IPS-18c (cell line): ENCODE measurements around the gene SEMA6B.
"Not testable (repeated sequence)": the region's sequence is repeated elsewhere in the genome, so short reads cannot be mapped to it uniquely, and the experiment has no call there.

Experiments used
- H3K4me3 ChIP-seq: 2 replicates; pipeline ENCODE4 v1.7.0; 2013; ENCODE audit warnings: low read depth, mild to moderate bottlenecking, low read length, moderate library complexity; ENCODE audit not compliant: insufficient read depth
- H3K9me3 ChIP-seq: one replicate; pipeline ENCODE4 v1.6.1; 2013; ENCODE audit warnings: mild to moderate bottlenecking, low read length, moderate library complexity; ENCODE audit not compliant: control insufficient read depth, insufficient read depth

Gene SEMA6B

DNA sequence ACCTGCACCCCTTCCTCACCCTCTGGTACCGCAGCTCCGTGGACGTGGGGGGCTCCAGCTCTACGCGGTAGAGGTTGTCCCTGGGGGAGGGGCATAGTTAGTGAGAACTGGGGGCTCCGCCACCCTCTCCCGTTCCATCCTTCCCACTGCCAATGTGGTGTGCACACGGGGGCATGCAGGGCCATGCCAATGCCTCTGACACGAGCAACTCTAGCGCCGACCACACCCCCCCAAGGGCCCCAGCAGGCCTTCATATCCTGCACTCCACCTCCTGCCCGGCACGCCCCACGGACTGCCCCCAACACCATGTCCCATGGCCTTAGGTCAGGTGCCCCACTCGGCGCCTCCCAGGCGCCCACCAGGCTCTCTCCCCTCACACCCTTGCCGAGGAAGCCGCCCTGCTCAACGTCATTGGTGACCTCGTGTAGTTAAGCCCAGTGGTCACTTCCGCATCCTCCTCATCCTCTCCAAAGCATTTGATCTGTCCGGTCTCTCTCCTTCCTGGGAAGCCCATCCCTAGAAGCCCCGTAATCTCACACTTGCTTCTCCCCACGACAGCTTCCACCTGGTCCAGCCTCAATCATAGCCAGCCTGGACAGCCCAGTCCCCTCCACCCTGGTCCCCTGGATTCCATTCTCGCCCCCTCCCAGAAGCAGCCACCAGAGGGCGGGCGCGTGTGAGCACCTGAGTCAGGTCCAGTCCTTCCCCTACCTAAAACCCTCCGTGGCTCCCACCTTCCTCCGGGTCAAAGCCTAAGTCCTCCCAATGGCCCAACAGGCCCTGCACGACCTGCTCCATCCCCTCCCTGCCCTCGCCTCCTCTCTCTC, 2.1 kb downstream of the SEMA6B start:
- H3K4me3 ChIP-seq = no peak overlapping the region
- H3K9me3 ChIP-seq = no peaks in the 10 kb centered on the region

DNA sequence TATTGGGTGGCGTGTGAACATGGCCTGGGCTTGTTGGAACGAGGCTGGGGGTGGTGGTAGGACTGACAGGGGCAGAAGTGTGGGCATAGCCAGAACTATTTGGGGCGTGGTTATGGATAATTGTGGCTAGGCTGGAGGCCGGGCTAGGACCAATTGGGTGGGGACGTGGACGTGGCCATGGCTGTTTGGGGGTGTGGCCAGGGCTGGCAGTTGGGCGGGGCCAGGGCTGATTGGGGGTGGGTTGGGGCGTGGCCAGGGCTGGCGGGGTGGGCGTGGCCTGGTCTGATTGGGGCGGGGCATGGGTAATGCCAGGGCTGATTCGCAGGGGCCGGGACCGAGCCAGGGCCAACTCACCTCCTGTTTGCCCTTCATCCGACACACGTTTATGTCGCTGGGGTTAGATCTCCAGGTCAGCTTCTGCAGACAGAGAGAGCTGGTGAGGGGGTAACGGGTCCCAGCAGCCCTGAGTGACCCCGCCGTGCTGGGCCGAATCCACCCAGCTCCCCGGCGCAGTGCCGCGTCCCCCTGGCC, 2.8 kb downstream of the SEMA6B start:
- Histone ChIP-seq H3K4me3 (no peak overlapping the region), H3K9me3 (no peaks in the 10 kb centered on the region)

DNA sequence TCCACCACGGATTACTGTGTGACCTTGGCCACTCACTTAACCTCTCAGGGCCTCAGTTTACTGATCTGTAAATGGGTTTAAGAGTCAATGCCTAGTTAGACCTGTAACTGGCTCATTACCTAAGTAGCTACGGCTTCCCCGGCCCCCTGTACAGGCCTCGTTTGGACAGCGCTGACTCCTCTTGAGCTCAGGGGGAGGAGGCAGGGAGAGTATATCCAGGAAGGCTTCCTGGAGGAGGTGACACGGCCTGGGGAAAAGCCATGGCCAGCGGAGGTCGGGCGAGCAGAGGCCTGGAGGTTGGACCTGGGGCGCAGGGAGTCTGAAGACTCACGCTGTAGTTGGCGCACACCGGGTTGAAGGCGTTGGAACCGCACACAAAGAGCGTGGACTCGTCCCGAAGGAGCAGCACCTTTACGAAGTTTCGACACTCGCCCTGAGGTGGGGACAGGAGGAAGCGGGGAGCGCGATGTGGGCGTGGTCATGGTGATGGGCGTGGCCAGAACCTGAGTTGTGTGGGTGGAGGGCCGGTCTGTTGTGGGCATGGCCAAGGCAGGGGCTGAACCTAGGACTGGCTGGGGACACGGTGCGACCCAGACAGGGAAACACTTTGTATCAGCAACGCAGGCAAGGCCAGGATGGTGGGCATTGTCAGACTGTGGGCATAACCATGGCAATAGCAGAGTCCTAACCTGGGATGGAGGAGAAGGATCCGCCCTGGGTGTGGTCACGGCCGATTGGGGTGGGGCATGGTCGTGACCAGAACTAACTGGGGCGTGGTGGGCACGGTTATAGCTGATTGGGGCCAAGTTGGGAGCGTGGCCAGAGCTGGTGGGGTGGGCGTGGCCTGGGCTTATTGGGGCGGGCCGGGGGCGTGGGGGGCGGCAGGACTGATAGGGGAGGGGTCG, 3.6 kb downstream of the SEMA6B start:
- Histone ChIP-seq H3K9me3 (no peaks in the 10 kb centered on the region), H3K4me3 (no peak overlapping the region)

DNA sequence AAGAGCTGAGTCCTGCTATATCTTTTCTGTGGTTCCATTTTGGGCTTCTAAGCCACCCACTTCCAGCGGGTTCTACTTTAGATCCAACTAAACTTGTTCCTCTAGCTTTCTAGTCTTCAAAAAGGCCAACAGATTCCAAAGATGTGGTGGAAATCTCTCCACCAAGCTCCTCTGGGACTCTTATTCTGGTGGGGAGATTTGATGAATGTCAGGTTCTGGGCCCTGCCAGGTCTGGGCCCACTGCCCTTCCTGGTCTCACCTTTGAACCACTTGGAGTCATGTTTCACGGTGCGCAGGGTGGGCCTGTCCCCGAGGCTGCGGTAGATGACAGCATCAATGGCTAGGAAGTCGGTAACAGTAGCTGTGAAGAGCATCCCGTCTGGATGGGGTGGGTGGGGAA, 4.8 kb downstream of the SEMA6B start:
- H3K9me3 ChIP-seq = no peaks in the 10 kb centered on the region
- no peak overlapping the region for H3K4me3 ChIP-seq

DNA sequence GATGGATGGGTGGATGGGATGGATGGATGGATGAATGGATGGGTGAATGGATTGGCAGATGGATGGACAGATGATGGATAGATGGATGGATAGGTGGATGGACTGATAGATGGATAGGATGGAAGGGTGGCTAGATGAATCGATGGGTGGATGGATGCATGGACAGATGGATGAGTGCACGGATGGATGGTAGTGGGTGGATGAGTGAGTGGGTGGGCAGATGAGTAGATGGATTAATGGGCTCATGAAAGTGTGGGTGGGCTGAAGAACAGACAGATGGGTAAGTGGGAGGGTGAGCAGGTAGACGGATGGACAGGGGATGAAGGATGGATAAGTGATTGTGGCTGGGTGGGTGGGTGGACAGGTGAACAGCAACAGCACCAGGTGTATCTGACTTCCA, 5.7 kb downstream of the SEMA6B start:
- no peak overlapping the region for H3K4me3 ChIP-seq
- no peaks in the 10 kb centered on the region for H3K9me3 ChIP-seq

DNA sequence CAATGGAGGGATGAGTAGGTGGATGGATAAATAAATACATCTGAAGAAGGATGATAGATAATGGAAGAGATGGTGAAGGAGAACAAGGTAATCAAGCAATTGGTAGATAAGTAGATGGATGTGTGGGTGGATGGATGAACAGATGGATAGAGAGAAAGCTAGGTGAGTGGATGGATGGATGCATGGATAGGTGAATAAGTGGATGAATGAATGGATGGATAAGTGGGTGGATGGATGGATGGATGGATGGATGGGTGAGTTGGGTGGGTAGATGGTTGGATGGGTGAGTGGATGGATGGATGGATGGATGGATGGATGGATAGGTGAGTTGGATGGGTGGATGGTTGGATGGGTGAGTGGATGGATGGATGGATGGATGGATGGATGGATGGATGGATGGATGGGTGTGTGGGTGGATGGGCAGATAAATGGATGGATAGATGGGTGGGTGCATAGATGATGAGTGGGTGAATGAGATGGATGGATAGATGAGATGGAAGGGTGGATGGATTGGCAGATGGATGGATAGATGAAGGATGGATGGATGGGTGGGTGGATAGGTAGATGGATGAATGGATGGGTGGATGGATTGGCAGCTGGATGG, 6.3 kb downstream of the SEMA6B start:
- H3K9me3 ChIP-seq = no peaks in the 10 kb centered on the region
- H3K4me3 ChIP-seq = no peak overlapping the region

DNA sequence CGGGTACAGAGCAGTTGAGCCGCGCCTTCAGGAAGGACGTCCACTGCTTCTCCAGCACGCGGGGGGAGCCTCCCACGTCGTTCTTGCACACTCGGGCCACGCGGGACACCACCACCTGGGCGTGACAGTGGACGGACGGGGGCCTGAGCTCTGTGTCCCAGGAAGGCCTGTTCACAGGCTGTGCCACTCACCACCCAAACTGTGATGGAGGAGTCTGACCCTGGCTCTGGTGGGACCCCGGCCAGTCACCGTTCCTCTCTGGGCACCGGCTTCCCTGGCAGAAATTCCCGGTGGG, 7.0 kb downstream of the SEMA6B start:
- no peak overlapping the region for H3K4me3 ChIP-seq
- no peaks in the 10 kb centered on the region for H3K9me3 ChIP-seq

DNA sequence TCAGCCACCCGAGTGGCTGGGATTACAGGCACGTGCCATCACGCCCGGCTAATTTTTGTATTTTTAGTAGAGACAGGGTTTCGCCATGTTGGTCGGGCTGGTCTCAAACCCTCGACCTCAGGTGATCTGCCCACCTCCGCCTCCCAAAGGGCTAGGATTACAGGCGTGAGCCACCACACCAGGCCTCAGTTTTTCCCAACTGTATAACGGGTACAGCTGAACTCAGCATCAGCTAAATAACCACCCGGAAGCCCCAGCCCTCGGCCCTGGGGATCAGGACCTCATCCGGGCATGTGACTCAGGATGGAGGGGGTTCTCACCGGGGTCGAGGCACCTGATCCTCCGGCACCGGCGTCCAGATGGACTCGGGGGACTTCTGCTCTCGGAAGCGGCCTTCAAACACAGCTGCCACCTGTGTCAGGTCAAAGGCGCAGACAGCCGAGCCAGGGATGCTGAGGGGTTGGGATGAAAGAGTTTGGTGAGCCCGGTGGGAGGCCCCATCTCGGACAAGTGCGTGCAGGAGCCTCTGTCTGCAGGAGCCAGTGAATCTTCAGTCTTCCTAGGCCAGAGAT, 8.9 kb downstream of the SEMA6B start:
- H3K9me3 ChIP-seq = no peaks in the 10 kb centered on the region
- no peak overlapping the region for H3K4me3 ChIP-seq

DNA sequence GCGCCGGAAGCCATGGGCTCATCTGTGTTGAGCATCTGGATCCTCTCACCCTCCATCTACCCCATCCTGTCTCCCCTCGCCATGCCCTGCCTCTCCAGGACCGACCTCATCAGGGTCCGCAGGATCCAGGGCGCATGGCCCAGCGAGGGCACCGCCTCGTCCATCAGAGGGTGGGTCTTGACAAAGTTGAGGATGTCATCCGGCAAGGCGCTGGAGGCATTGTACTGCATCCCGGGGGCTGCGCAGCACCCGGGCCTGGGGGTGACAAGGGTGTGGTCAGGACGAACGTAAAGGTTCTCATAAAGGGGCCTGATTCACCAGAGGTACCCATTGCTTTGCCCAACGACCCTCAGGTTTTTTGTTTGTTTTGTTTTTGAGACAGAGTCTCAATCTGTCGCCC, 9.5 kb downstream of the SEMA6B start:
- no peaks in the 10 kb centered on the region for H3K9me3 ChIP-seq

DNA sequence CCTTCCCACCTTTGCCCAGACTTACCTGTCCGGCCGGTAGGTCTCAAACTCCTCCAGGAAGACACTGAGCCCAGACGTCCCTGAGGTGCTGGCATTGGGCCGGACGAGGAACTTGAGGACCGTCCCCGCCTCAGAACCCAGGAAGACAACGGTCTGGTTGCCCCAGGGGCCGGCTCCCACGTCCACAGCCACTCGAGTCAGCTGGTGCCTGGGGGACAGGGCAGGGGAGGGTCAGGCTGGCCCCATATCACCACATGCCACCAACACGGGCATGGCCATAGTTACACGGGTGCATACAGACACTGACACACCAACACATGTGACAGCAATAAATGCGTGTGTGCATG, 11.3 kb downstream of the SEMA6B start:
- Histone ChIP-seq H3K4me3 (no peak overlapping the region), H3K9me3 (no peaks in the 10 kb centered on the region)

More for the DNA sequence above, 9.5 kb downstream of the SEMA6B start:
- no peak overlapping the region for H3K4me3 ChIP-seq

DNA sequence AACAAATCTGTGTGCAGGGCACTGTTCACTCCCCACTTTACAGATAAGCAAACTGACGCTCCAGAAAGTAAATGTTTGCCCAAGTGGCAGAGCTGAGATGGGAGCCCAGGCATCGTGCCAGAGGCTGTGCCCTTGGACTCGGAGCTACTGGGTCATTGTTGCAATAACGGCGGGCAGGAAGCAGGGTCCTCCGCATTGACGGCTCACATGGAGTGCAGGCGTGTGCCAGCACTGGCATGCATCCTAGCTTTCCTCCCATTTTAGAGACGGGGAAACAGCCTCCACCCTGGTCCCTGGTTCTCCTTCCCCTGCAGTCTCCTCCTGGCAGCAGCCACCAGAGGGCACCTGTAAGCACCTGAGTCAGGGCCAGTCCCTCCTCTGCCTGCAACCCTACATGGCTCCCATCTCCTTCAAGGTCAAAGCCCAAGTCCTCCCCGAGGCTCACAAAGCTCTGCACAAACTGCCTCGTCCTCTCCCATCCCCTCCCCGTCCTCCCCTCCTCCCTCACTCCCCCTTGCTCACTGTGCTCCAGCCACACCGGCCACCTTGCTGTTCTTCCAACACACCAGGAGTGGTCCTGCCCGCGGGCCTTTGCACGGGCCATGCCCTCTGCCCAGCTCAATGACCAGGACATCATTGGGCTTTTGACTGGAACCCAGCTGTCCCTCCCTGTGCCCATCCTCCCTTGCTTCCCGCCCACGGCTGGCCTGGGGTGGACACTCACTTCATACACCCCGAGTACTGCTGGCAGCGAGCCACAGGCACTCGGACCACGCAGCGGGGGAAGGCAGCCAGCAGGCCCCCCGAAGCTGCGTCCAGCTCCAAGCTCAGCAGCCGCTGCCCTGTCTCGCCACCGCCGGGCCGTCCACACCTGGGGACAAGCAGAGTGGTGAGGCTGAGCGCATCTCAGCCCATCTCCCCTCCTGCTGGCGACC, 11.9 kb downstream of the SEMA6B start:
- H3K9me3 ChIP-seq = no peaks in the 10 kb centered on the region
- H3K4me3 ChIP-seq = no peak overlapping the region

DNA sequence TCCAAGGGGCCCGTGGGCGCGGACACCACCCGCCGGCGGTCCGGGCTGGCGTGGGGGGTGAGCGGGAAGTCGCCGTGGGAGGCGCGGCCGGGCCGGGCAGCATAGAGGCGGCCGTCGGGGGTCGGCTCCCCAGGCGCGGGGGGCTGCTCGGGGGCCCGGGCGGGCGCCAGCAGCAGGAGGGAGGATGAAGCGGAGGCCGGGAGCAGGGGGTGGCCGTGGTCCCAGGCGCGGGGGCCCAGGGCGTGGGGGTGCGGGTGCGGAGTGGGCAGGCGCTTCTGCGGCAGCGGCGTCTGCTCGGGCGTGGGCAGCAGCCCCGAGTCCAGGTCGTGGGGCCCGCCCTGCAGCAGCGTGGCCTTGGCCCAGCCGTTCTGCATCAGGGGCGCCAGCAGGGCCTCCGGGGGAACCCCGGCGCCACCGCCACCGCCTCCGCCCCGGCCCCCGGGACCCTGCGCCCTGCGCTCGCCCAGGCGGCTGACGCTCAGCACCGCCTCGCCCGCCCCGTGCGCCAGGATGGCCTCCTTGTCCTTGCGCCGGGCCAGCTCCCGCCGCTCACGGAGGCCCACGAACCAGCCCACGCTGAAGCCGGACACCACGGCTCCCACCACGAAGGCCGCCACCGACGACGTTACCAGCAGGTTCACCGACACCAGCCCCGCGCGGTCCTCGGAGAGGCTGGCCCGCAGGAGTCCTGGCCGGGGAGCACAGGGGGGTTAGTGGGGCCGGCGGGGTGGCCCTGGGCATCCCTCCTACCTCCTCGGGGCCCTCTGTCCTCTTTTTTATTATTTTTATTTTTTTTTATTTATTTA, 15.4 kb downstream of the SEMA6B start:
- H3K4me3 ChIP-seq = no peak overlapping the region
- H3K9me3 ChIP-seq = peaks cover 7% of the 10 kb centered on the region

DNA sequence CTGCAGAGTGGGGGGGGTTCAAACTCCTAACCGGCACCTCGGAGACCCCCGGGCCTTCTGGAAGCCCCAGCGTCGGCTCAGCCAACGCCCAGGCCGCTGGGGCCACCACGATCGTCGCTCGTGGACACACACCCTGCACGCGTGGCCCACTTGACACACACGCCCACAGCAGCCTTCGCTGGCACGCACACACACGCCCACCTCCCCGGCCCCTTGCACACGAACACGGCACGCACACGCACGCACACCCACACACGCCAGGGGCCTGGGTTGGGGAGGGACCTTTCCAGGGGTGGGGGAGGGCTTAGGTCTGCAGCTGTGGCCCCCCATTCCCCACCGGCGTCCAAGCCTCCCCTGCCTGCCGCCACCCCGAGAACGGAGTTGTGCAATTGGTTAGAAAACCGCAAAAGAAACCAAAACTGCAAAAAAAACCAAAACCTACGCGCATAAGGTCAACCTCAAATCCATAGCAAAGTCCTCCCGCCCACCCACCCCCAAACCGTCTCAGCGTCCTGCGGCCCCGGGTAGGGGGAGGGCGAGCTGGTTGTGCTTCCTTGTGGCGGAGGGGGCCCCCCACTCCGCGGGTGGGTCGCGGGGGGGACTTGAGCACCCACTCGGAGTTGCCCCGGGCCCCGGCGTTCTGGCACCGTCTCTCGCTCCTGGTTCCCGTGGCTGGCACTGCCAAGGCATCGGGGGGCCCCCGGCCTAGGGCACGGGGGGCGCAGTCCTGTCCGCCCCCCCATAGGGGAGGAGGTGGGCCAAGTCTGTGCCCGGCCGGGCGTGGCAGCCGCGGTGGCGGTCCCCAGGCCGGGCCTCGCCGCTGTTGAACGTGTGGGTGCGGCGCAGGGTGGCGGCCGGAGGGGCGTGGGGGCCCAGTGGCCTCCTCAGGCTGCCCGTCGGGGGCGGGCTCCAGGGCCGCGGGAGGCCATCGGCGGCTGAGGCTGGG, 16.3 kb downstream of the SEMA6B start:
- Histone ChIP-seq H3K9me3 (peaks cover 9% of the 10 kb centered on the region), H3K4me3 (no peak overlapping the region)

DNA sequence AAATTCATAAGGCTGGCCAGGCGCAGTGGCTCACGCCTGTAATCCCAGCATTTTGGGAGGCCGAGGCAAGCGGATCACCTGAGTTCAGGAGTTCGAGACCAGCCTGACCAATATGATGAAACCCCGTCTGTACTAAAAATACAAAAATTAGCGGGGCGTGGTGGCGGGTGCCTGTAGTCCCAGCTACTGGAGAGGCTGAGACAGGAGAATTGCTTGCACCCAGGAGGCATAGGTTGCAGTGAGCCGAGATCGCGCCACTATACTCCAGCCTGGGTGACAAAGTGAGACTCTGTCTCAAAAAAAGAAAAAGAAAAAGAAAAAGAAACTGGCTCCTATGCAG, 17.7 kb downstream of the SEMA6B start:
- H3K4me3 ChIP-seq, H3K9me3 ChIP-seq: not testable (repeated sequence)

DNA sequence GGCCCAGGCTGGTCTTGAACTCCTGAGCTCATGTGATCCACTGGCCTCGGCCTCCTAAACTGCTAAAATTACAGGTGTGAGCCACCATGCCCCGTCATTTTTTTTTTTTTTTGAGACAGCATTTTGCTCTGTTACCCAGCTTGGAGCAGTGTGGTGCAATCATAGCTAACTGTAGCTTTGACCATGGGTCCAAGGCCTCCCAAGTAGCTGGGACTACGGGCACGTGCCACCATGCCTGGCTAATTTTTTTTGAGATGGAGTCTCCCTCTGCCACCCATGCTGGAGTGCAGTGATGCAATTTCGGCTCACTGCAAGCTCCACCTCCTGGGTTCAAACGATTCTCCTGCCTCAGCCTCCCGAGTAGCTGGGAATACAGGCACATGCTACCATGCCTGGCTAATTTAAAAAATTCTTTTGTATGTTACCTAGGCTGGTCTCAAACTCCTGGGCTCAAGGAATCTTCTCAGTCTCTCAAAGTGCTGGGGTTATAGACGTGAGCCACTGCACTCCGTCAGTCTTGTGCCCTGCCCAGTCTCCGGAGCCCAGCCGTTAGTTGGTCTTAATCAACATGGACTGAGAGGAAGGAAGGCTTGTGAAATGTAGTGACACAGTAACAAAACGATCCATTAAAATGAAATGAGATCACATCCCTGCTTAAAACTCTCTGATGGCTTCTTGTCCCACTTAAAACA, 18.2 kb downstream of the SEMA6B start:
- H3K9me3 ChIP-seq = peaks cover 9% of the 10 kb centered on the region
- no peak overlapping the region for H3K4me3 ChIP-seq
